ENCODE results near the gene MRPL21. TPM values are rescaled to one million over a fixed set of nuclear protein-coding genes. Genes with fewer than 3 reads are reported as not detected.

The MRPL21 gene
- total and polyA plus RNA-seq, 4 donors, result 27.0 to 101 (median 58.3) TPM

GRCh38 chr11:68938088-68938487, 34.5 kb upstream of the MRPL21 start:
- no peak overlapping the region for H3K4me3 ChIP-seq
- no peak for DNase-seq

DNA sequence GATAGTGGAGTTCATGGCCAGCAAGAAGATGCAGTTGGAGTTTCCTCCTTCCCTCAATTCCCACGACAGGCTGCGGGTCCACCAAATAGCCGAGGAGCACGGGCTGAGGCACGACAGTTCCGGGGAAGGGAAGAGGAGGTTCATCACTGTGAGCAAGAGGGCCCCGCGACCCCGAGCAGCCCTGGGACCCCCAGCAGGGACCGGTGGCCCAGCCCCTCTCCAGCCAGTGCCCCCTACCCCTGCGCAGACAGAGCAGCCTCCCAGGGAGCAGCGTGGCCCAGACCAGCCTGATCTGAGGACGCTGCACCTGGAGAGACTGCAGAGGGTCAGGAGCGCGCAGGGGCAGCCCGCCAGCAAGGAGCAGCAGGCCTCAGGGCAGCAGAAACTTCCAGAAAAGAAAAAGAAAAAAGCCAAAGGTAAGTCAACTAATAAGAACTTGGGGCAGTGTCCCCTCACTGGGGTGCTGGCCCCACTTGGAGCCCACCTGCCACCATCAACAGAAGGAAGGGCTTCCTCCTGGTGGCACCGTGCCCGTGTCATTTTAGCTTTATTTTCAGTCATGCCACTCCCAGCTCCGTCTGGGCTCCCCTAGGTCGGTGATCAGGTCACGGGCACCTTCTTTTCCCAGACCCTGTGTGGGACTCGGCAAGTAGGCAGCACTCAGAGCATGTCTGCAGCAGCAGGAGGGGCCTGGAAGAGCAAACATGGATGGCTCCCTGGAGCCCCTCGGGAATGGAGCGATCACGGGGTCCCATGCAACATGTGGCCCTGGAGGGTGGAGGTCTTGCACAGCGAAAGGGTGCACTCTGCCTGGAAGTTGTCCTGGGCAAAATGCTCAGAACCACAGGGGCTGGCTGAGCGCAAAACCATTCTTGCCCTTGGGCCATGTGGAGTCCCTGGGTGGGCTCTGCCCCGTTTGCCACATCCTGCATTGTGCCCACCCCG, 33.3 kb upstream of the MRPL21 start:
- Histone ChIP-seq H3K27me3 (ENCODE audit: control insufficient read depth in 3 of 3, insufficient read depth in 3 of 3, low read length in 2 of 3) (no peaks in the 10 kb centered on the region), H3K36me3 (ENCODE audit: control insufficient read depth in 4 of 4, insufficient read depth in 4 of 4, low read length in 4 of 4) (peaks cover 13 to 72% (median 21%) of the 10 kb centered on the region in 4 donors), H3K9ac (ENCODE audit: insufficient read depth in 1 of 2, low read length in 2 of 2) (no peak overlapping the region), H3K4me3 (no peak overlapping the region), H3K9me3 (ENCODE audit: control insufficient read depth in 4 of 4, insufficient read depth in 3 of 4, low read length in 3 of 4) (no peaks in the 10 kb centered on the region), H3K27ac (ENCODE audit: low read depth in 1 of 2, low read length in 1 of 2) (no peak overlapping the region), H3K4me1 (ENCODE audit: control insufficient read depth in 5 of 5, insufficient read depth in 5 of 5, low read length in 5 of 5) (no peaks in the 10 kb centered on the region)
- DNase-seq (no peak), ATAC-seq (ENCODE audit: insufficient read depth, low FRiP score) (no peak)
- no peak for TF ChIP-seq CTCF (IDR thresholded peaks at IDR 0.05; ENCODE audit: control extremely low read depth, extremely low read depth)
- WGBS, 2 donors, result 91 to 94% methylated on average over 29 of the region's 29 CpGs

More at GRCh38 chr11:68938088-68938487, 34.5 kb upstream of the MRPL21 start:
- Histone ChIP-seq H3K4me1 (ENCODE audit: control insufficient read depth in 5 of 5, insufficient read depth in 5 of 5, low read length in 5 of 5) (no peaks in the 10 kb centered on the region), H3K27ac (ENCODE audit: low read depth in 1 of 2, low read length in 1 of 2) (no peak overlapping the region), H3K36me3 (ENCODE audit: control insufficient read depth in 4 of 4, insufficient read depth in 4 of 4, low read length in 4 of 4) (peaks cover 13 to 69% (median 21%) of the 10 kb centered on the region in 4 donors), H3K9ac (ENCODE audit: insufficient read depth in 1 of 2, low read length in 2 of 2) (no peak overlapping the region), H3K9me3 (ENCODE audit: control insufficient read depth in 4 of 4, insufficient read depth in 3 of 4, low read length in 3 of 4) (no peaks in the 10 kb centered on the region), H3K27me3 (ENCODE audit: control insufficient read depth in 3 of 3, insufficient read depth in 3 of 3, low read length in 2 of 3) (no peaks in the 10 kb centered on the region)
- no peak for TF ChIP-seq CTCF (IDR thresholded peaks at IDR 0.05; ENCODE audit: control extremely low read depth, extremely low read depth)
- ATAC-seq (ENCODE audit: insufficient read depth, low FRiP score), result no peak
- whole genome bisulfite sequencing, 2 donors, result 91 to 97% methylated on average over 18 of the region's 18 CpGs

DNA sequence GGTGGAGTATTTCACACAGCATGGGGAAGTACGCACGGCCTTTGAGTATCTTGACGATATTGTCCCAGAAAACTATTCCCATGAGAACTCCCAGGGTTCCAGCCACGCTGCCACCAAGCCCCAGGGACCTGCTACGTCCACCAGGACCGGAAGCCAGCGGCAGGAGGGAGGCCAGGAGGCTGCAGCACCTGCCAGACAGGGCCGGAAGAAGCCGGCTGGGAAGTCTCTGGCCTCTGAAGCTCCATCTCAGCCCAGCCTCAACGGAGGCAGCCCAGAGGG, 32.7 kb upstream of the MRPL21 start:
- no peaks in the 10 kb centered on the region for H3K9me3 ChIP-seq (ENCODE audit: control insufficient read depth in 4 of 4, insufficient read depth in 3 of 4, low read length in 3 of 4)
- 92 to 93% methylated on average over 10 of the region's 10 CpGs for WGBS, 2 donors
- H3K36me3 ChIP-seq (ENCODE audit: control insufficient read depth in 4 of 4, insufficient read depth in 4 of 4, low read length in 4 of 4), result peaks cover 13 to 73% (median 21%) of the 10 kb centered on the region in 4 donors
- no peak for ATAC-seq (ENCODE audit: insufficient read depth, low FRiP score)
- no peak for DNase-seq
- H3K27ac ChIP-seq (ENCODE audit: low read depth in 1 of 2, low read length in 1 of 2), result no peak overlapping the region
- no peak overlapping the region for H3K4me3 ChIP-seq
- H3K4me1 ChIP-seq (ENCODE audit: control insufficient read depth in 5 of 5, insufficient read depth in 5 of 5, low read length in 5 of 5), result no peaks in the 10 kb centered on the region
- H3K27me3 ChIP-seq (ENCODE audit: control insufficient read depth in 3 of 3, insufficient read depth in 3 of 3, low read length in 2 of 3), result no peaks in the 10 kb centered on the region
- H3K9ac ChIP-seq (ENCODE audit: insufficient read depth in 1 of 2, low read length in 2 of 2), result no peak overlapping the region
- TF ChIP-seq CTCF (IDR thresholded peaks at IDR 0.05; ENCODE audit: control extremely low read depth, extremely low read depth), result no peak

Data from lung (tissue), 12 donors.